GM18909 (cell line): ENCODE data around the gene ST3GAL2.

Experiments used
- ATAC-seq: cut with Tn5 transposase; IDR thresholded peaks from one replicate; pipeline ENCODE4 v1.9.1; 2021; ENCODE audit warnings: mild to moderate bottlenecking; ENCODE audit not compliant: unreplicated experiment, poor library complexity

ST3GAL2 gene, protein sequence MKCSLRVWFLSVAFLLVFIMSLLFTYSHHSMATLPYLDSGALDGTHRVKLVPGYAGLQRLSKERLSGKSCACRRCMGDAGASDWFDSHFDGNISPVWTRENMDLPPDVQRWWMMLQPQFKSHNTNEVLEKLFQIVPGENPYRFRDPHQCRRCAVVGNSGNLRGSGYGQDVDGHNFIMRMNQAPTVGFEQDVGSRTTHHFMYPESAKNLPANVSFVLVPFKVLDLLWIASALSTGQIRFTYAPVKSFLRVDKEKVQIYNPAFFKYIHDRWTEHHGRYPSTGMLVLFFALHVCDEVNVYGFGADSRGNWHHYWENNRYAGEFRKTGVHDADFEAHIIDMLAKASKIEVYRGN

GRCh38 chr16:70438969-70439862 is at the start of gene ST3GAL2:
Gene ST3GAL2 (minus strand): TSS chr16:70439100. CDS start chr16:70398530, 40,570 bp downstream.
- peak; percentile 86 for ATAC-seq

GRCh38 chr16:70484867-70485266 is 46.0 kb upstream of the ST3GAL2 start:
- ATAC-seq = no peak

DNA sequence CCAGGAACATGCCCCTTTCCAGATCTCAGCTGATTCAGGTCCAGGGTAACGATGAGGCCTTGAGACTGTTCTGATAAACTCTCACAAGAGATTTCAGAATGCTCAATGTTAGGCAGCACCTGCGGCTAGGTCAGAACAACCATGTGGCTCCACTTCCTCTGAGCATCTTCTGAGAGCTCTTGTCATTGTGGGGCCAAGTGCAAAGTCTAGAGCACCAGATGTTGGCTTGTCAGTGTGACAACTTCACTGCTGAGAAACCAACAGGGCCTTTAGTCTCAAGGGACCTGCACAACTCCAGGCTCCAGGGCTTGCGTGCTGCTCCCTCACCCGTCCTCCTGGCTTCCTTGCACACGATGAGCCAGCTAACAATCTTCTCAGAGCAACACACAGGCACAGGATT is 44.5 kb upstream of the ST3GAL2 start:
- no peak for ATAC-seq

DNA sequence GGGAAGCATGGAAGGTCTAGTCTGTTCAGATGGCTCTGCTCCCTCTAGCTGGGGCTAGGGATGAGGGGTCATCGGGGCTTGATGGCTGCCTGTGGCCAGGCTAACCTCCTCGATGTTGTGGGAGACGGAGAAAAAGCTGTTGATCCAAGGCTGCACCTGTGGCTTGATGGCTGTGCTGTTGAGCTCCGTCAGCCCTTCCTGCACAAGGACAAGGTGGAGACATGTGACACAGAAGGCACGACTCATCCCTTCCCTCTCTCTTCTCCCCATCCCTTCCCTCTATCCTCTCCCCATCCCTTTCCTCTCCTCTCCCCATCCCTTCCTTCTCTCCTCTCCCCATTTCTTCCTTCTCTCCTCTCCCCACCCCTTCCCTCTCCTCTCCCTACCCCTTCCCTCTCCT is 43.7 kb upstream of the ST3GAL2 start:
- no peak for ATAC-seq

DNA sequence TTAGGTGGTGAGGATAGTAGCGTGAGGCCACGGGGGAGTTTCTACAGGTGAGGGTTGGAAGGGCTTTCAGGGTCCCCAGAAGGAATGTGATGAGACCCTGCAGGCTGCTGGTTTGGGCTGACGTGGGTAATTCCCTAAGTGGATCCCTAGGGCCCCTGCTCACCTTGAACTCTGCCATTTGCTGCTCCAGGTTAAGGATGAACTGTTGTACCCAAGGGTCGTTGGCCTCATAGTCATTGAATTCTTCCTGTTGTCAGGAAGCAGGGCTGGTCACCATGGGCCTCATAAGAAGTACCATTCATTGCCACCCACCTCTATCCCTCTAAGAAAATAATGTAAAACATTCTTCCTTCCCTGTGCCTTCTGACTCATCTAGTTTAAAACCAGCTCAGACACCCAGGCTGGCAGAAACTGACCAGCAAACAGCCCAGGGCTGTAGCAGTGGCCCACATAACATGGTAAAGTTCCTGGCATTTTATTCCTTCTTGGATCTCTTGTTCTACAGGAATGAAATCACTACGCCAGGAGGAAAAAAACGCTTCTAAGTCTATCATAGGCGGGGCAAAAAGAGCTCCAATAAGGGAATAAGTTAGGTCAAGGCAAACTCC is 43.1 kb upstream of the ST3GAL2 start:
- ATAC-seq = no peak

- no peak for ATAC-seq
These were observed 41.5 kb upstream of the ST3GAL2 start for GRCh38 chr16:70480127-70481105.

DNA sequence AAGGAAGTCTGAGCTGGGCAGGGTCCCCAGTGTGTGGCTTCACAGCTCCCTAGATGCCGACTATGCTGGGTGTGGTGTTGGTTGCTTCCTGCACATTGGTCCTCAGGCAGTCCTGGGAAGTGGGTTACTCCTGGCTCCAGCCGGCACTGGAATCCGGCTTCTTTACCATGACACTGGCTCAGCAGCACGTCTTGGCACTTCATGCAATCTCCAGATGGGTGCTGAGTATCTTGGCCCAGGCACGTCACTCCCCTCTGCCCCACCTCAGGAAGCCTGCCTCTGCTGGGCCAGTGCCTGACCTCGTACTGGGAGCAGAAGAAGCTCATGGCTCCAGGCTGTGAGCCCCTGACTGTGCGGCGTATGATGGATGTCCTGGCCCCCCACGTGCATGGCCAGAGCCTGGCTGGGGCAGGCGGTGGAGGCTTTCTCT is 40.0 kb upstream of the ST3GAL2 start:
- no peak for ATAC-seq

DNA sequence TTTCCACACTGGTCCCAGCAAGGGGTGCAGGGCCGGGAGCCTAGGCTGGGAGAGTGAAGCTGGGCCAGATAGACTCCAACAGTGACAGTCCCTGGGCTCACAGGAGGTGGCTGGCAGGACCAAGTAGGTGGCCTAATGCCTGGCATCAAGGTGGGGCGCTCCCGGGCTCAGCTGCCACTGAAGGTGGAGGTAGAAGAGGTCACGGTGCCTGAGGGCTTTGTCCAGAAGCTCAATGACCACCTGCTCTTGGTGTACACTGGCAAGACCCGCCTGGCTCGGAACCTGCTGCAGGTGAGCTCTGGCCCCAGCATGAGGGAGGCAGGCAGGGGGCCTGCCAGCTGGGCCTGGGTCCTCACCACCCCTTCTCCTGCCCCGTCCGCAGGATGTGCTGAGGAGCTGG is 39.3 kb upstream of the ST3GAL2 start:
- ATAC-seq = no peak

- ATAC-seq = peak; percentile 85
These were observed 37.5 kb upstream of the ST3GAL2 start for GRCh38 chr16:70476272-70477020.

GRCh38 chr16:70475054-70475871 is 36.4 kb upstream of the ST3GAL2 start:
- ATAC-seq = no peak

GRCh38 chr16:70474320-70475053 is 35.6 kb upstream of the ST3GAL2 start:
- ATAC-seq = no peak

- ATAC-seq = no peak
These were observed 34.8 kb upstream of the ST3GAL2 start for GRCh38 chr16:70473446-70474319.

DNA sequence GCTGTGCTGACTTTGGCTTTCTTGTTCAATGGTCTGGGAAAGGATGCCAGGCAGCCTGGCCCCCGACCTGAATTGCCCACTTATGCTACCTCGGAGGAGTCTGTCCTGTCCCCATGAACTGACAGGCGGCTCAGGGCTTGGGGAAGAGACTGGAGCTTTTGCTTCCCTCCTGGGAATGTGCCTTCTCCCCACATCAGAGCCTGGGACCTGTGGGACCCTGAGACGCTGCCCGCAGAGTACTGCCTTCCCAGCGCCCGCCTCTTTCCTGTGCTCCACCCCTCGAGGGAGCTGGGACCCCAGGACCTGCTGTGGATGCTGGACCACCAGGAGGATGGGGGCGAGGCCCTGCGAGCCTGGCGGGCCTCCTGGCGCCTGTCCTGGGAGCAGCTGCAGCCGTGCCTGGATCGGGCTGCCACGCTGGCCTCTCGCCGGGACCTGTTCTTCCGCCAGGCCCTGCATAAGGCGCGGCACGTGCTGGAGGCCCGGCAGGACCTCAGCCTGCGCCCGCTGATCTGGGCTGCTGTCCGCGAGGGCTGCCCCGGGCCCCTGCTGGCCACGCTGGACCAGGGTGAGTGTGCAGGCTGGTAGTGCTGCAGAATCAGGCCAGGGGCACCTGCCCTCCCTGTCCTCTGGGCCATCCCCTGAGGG is 34.0 kb upstream of the ST3GAL2 start:
- ATAC-seq = no peak

GRCh38 chr16:70470927-70471341 is 32.0 kb upstream of the ST3GAL2 start:
- ATAC-seq = no peak

- no peak for ATAC-seq
These were observed 31.4 kb upstream of the ST3GAL2 start for GRCh38 chr16:70470141-70470926.
